ENCODE data around the gene PLS3. TPM values are rescaled to one million over a fixed set of nuclear protein-coding genes. Genes with fewer than 3 reads are reported as not detected.

Gene PLS3
- total and polyA plus RNA-seq, 2 donors from 2014 or later = 97.4 to 110 TPM

DNA sequence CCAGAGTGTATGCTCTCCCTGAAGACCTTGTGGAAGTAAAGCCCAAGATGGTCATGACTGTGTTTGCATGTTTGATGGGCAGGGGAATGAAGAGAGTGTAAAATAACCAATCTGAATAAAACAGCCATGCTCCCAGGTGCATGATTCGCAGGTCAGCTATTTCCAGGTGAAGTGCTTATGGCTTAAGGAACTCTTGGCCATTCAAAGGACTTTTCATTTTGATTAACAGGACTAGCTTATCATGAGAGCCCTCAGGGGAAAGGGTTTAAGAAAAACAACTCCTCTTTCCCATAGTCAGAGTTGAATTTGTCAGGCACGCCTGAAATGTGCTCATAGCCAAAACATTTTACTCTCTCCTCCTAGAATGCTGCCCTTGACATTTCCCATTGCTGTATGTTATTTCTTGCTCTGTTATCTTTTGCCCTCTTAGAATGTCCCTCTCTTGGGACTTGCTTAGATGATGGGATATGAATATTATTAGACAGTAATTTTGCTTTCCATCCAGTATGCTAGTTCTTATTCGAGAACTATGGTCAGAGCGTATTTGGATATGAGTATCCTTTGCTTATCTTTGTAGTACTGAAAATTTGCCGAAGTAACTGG, 88.6 kb downstream of the PLS3 start:
- TF ChIP-seq CTCF (IDR thresholded peaks at IDR 0.05; ENCODE audit: borderline replicate concordance, extremely low read depth, insufficient read depth) = no peak
- intact Hi-C loops (cut with DNase I) = no loop called here
- Histone ChIP-seq H3K9ac (ENCODE audit: low read length in 3 of 3) (no peak overlapping the region), H3K4me3 (ENCODE audit: low read length in 3 of 3) (no peak overlapping the region), H3K4me1 (ENCODE audit: control insufficient read depth in 2 of 3, insufficient read depth in 2 of 3, low read depth in 1 of 3, low read length in 3 of 3) (no peaks in the 10 kb centered on the region), H3K9me3 (ENCODE audit: control insufficient read depth in 2 of 3, insufficient read depth in 1 of 3, low read length in 3 of 3) (no peaks in the 10 kb centered on the region), H3K27me3 (ENCODE audit: control insufficient read depth, insufficient read depth, low read length) (peaks cover 15% of the 10 kb centered on the region), H3K36me3 (ENCODE audit: control insufficient read depth in 2 of 3, insufficient read depth in 3 of 3, low read length in 3 of 3) (peaks cover 0 to 19% (median 2%) of the 10 kb centered on the region in 3 donors), H3K27ac (ENCODE audit: low read depth in 2 of 2, low read length in 2 of 2) (no peak overlapping the region)
- no peak for FAIRE-seq
- peak in 1 of 5 donors; percentile 2 for DNase-seq

GRCh38 chrX:115650449-115650848, 89.5 kb downstream of the PLS3 start:
- intact Hi-C loops (cut with DNase I) = no loop called here
- H3K4me1 ChIP-seq (ENCODE audit: control insufficient read depth in 2 of 3, insufficient read depth in 2 of 3, low read depth in 1 of 3, low read length in 3 of 3) = no peaks in the 10 kb centered on the region
- no peaks in the 10 kb centered on the region for H3K9me3 ChIP-seq (ENCODE audit: control insufficient read depth in 2 of 3, insufficient read depth in 1 of 3, low read length in 3 of 3)
- peaks cover 0 to 14% (median 2%) of the 10 kb centered on the region in 3 donors for H3K36me3 ChIP-seq (ENCODE audit: control insufficient read depth in 2 of 3, insufficient read depth in 3 of 3, low read length in 3 of 3)
- FAIRE-seq = peak; percentile 51
- TF ChIP-seq CTCF (IDR thresholded peaks at IDR 0.05; ENCODE audit: borderline replicate concordance, extremely low read depth, insufficient read depth) = no peak
- no peak overlapping the region for H3K4me3 ChIP-seq (ENCODE audit: low read length in 3 of 3)
- H3K27me3 ChIP-seq (ENCODE audit: control insufficient read depth, insufficient read depth, low read length) = peaks cover 15% of the 10 kb centered on the region
- peak in 1 of 5 donors; percentile 7 for DNase-seq
- no peak overlapping the region for H3K9ac ChIP-seq (ENCODE audit: low read length in 3 of 3)
- no peak overlapping the region for H3K27ac ChIP-seq (ENCODE audit: low read depth in 2 of 2, low read length in 2 of 2)

DNA sequence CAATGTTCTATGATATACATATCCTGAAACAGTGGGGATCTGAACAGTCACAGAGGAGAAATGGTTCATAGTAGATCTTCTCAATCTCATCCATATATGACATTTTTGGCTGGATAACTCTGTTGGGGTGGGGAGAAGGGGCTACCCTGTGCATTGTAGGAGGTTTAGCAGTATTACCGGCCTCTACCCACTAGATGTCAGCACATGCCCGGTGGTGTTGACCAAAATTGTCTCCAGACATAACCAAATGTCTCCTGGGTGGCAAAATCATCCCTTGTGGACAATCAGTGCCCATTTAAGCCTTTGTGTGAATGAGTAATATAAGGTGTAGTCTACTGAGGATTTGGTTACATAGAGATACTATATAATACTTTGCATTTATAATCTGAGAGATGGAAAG, 89.9 kb downstream of the PLS3 start:
- no peak overlapping the region for H3K9ac ChIP-seq (ENCODE audit: low read length in 3 of 3)
- FAIRE-seq (no peak), DNase-seq (peak in 3 of 5 donors; percentile 42 to 48 (median 45))
- H3K4me1 ChIP-seq (ENCODE audit: control insufficient read depth in 2 of 3, insufficient read depth in 2 of 3, low read depth in 1 of 3, low read length in 3 of 3) = no peaks in the 10 kb centered on the region
- peak; percentile 50 for TF ChIP-seq CTCF (IDR thresholded peaks at IDR 0.05; ENCODE audit: borderline replicate concordance, extremely low read depth, insufficient read depth)
- no peak overlapping the region for H3K4me3 ChIP-seq (ENCODE audit: low read length in 3 of 3)
- peaks cover 15% of the 10 kb centered on the region for H3K27me3 ChIP-seq (ENCODE audit: control insufficient read depth, insufficient read depth, low read length)
- intact Hi-C loops (cut with DNase I) = no loop called here
- no peaks in the 10 kb centered on the region for H3K9me3 ChIP-seq (ENCODE audit: control insufficient read depth in 2 of 3, insufficient read depth in 1 of 3, low read length in 3 of 3)
- no peak overlapping the region for H3K27ac ChIP-seq (ENCODE audit: low read depth in 2 of 2, low read length in 2 of 2)
- H3K36me3 ChIP-seq (ENCODE audit: control insufficient read depth in 2 of 3, insufficient read depth in 3 of 3, low read length in 3 of 3) = peaks cover 0 to 9% (median 2%) of the 10 kb centered on the region in 3 donors

DNA sequence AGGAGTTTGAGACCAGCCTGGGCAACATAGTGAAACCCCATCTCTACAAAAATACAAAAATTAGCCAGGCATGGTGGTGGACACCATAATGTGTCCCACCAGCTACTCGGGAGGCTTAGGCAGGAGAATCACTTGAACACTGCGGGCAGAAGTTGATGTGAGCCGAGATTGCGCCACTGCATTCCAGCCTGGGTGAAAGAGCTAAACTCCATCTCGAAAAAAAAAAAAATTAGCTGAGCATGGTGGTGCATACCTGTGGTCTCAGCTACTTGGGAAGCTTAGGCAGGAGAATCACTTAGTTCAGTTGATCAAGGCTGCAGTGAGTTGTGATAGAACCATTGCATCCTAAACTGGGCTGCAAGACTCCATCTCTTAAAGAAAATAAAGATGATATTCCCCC, 91.2 kb downstream of the PLS3 start:
- Histone ChIP-seq H3K4me3 (ENCODE audit: low read length in 3 of 3) (no peak overlapping the region), H3K9ac (ENCODE audit: low read length in 3 of 3) (no peak overlapping the region), H3K36me3 (ENCODE audit: control insufficient read depth in 2 of 3, insufficient read depth in 3 of 3, low read length in 3 of 3) (no peaks in the 10 kb centered on the region), H3K9me3 (ENCODE audit: control insufficient read depth in 2 of 3, insufficient read depth in 1 of 3, low read length in 3 of 3) (no peaks in the 10 kb centered on the region), H3K27me3 (ENCODE audit: control insufficient read depth, insufficient read depth, low read length) (peaks cover 13% of the 10 kb centered on the region), H3K27ac (ENCODE audit: low read depth in 2 of 2, low read length in 2 of 2) (no peak overlapping the region), H3K4me1 (ENCODE audit: control insufficient read depth in 2 of 3, insufficient read depth in 2 of 3, low read depth in 1 of 3, low read length in 3 of 3) (no peaks in the 10 kb centered on the region)
- intact Hi-C loops (cut with DNase I) = no loop called here
- TF ChIP-seq CTCF (IDR thresholded peaks at IDR 0.05; ENCODE audit: borderline replicate concordance, extremely low read depth, insufficient read depth) = no peak
- no peak for DNase-seq
- FAIRE-seq = no peak

All from kidney (tissue), 14 donors.